Progenitor cell of endocrine pancreas (in vitro differentiated cells): Measurements from ENCODE around the gene COX6A2. TPM values are rescaled to one million over a fixed set of nuclear protein-coding genes. Genes with fewer than 3 reads are reported as not detected.

ENCODE experiments used
- DNase-seq: peaks from one replicate; pipeline ENCODE4 v3.0.0; 2021; ENCODE audit warnings: low spot score; ENCODE audit not compliant: unreplicated experiment
- H3K27ac Mint-ChIP-seq: 2 replicates; pipeline ENCODE4 v1.8.0; 2021; ENCODE audit warnings: mild to moderate bottlenecking, moderate library complexity, mixed read lengths
- H3K27me3 Mint-ChIP-seq: 2 replicates; pipeline ENCODE4 v1.8.0; 2021; ENCODE audit warnings: mixed read lengths
- H3K36me3 Mint-ChIP-seq: 2 replicates; pipeline ENCODE4 v1.8.0; 2022; ENCODE audit warnings: mixed read lengths; ENCODE audit not compliant: insufficient read depth
- H3K4me1 Mint-ChIP-seq: 2 replicates; pipeline ENCODE4 v1.8.0; 2021; ENCODE audit warnings: low read depth, mixed read lengths
- H3K4me3 Mint-ChIP-seq: 2 replicates; pipeline ENCODE4 v1.8.0; 2021; ENCODE audit warnings: low read depth, mild to moderate bottlenecking, moderate library complexity, mixed read lengths
- H3K9me3 Mint-ChIP-seq: 2 replicates; pipeline ENCODE4 v1.8.0; 2021; ENCODE audit warnings: low read depth, mixed read lengths
- total RNA-seq: library from RNA; stranded (reverse); gene quantifications from 2 replicates; pipeline ENCODE4 v1.2.1, GENCODE V29; 2021
- TF ChIP-seq, protein P1 (sequence below): fragments of 200-600 bp; sonication (generic); IDR thresholded peaks from one replicate; pipeline ENCODE4 v1.5.0; 2021; ENCODE audit warnings: antibody characterized with exemption, mild to moderate bottlenecking; ENCODE audit not compliant: unreplicated experiment

Gene COX6A2
- total RNA-seq, 1 donor from 2014 or later, result not detected

DNA sequence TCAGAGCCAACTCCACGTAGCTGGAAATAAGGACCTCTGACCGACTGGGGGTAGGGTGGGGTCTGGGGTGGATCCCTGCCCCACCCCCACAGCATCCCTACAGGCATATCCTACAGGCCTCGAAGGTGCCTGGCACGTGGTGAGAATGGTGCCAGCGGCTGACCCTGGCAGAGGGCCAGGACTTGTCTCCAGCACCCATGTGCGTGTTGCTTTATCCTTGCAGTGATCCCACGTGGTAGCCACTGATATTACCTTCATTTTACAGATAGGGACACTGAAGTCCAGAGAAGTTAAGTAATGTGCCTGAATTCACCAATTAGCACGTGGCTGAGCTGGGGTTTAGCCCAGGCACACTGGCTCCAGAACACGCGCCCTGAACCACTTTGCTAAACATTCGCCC is 26.7 kb downstream of the COX6A2 start:
- Mint-ChIP-seq H3K4me3 (no peak overlapping the region), H3K27me3 (no peaks in the 10 kb centered on the region), H3K27ac (no peak overlapping the region), H3K4me1 (no peaks in the 10 kb centered on the region), H3K36me3 (no peaks in the 10 kb centered on the region), H3K9me3 (no peaks in the 10 kb centered on the region)
- DNase-seq, result no peak
- TF ChIP-seq, protein P1, sequence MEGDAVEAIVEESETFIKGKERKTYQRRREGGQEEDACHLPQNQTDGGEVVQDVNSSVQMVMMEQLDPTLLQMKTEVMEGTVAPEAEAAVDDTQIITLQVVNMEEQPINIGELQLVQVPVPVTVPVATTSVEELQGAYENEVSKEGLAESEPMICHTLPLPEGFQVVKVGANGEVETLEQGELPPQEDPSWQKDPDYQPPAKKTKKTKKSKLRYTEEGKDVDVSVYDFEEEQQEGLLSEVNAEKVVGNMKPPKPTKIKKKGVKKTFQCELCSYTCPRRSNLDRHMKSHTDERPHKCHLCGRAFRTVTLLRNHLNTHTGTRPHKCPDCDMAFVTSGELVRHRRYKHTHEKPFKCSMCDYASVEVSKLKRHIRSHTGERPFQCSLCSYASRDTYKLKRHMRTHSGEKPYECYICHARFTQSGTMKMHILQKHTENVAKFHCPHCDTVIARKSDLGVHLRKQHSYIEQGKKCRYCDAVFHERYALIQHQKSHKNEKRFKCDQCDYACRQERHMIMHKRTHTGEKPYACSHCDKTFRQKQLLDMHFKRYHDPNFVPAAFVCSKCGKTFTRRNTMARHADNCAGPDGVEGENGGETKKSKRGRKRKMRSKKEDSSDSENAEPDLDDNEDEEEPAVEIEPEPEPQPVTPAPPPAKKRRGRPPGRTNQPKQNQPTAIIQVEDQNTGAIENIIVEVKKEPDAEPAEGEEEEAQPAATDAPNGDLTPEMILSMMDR, result no peak

DNA sequence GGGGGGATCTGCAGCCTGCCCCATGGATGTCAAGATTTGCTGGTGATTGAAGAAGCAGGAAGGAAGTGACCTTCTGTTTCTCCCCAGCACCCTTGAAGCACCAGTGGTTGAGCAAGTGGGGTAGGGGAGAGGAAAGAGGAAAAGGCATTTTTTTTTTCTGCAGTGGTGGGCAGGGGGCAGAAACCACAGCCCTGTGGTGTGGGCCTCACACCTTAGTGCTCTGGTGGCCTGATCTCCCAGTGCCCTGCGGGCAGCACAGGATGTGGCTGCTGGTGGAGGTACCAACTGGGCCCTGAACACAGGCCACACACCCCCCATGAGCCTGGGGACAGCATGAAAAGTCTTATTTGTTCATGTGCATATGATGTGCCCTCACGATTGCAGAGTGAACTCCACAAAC is 28.0 kb downstream of the COX6A2 start:
- Mint-ChIP-seq H3K4me3 (no peak overlapping the region), H3K36me3 (no peaks in the 10 kb centered on the region), H3K9me3 (no peaks in the 10 kb centered on the region), H3K4me1 (no peaks in the 10 kb centered on the region), H3K27me3 (no peaks in the 10 kb centered on the region), H3K27ac (no peak overlapping the region)
- TF ChIP-seq, protein P1, result no peak
- DNase-seq, result no peak

DNA sequence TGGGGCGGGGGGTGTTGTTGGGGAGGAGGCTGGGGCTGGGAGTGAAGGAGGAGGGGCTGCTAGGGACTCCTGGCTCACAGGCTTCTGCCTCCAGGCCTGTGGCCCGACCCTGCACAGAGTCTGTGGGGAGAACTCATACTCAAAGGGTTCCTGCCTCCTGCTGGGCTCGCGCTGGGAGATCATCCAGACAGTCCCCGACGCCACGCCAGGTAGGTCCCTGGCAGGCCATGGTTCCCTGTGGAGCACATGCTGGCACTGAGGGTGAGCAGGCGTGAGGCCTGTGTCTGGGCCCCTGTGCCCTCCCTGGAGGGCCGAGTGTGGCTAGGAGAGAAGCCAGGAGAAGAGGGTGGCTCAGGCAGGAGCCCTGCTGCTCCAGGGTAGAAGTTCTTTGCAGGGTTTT is 30.5 kb downstream of the COX6A2 start:
- no peak for DNase-seq

DNA sequence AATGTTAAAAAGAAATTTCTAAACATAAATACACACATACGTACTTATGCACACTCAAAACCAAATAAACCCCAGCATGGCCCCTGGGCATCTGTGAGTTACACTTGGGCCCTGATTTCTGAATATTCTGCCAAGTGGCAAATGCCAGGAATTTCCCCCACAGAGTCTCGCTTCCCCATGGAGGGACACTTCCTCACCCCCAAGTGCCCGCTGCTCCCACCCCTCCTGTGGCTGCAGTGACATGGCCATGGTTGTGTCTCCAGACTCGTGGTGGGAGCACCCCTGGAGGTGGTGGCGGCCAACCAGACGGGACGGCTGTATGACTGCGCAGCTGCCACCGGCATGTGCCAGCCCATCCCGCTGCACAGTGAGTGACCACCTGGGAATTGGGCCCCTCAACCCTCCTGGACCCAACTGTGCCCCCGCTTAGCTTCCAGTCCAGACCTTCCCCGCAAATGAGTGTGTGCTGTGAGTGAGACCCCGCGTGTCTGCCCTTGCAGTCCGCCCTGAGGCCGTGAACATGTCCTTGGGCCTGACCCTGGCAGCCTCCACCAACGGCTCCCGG is 31.0 kb downstream of the COX6A2 start:
- TF ChIP-seq, protein P1, result no peak

More for the DNA sequence above, 30.5 kb downstream of the COX6A2 start:
- Mint-ChIP-seq H3K27ac (no peak overlapping the region), H3K36me3 (no peaks in the 10 kb centered on the region), H3K9me3 (no peaks in the 10 kb centered on the region), H3K27me3 (no peaks in the 10 kb centered on the region), H3K4me1 (no peaks in the 10 kb centered on the region), H3K4me3 (no peak overlapping the region)
- TF ChIP-seq, protein P1, result no peak

DNA sequence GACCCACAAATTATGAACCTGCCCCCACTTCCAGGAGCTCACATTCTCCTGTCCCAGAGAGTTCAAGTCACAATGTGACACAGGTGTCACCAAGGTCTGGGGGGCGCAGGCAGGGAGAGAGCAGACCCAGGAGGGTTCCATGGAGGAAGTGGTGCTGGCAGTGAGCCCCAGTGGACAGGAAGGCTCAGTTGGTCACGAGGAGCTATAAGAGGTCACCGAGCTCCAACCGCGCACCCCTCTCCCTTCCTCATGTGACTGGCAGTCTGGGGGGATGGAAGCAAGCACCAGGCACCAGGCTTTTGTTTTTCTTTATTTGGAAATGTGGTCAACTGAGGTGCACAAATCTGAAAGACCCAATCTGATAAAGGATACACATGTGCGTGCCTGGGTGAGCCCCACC is 32.5 kb downstream of the COX6A2 start:
- DNase-seq, result no peak
- Mint-ChIP-seq H3K9me3 (no peaks in the 10 kb centered on the region), H3K27me3 (peaks cover 2% of the 10 kb centered on the region), H3K4me1 (no peaks in the 10 kb centered on the region), H3K36me3 (no peaks in the 10 kb centered on the region), H3K4me3 (no peak overlapping the region), H3K27ac (no peak overlapping the region)
- TF ChIP-seq, protein P1, result no peak

More for the DNA sequence above, 31.0 kb downstream of the COX6A2 start:
- no peaks in the 10 kb centered on the region for H3K27me3 Mint-ChIP-seq
- no peaks in the 10 kb centered on the region for H3K9me3 Mint-ChIP-seq
- no peaks in the 10 kb centered on the region for H3K36me3 Mint-ChIP-seq
- no peak overlapping the region for H3K27ac Mint-ChIP-seq
- no peaks in the 10 kb centered on the region for H3K4me1 Mint-ChIP-seq
- DNase-seq, result no peak
- no peak overlapping the region for H3K4me3 Mint-ChIP-seq
